HepG2 (cell line): ENCODE measurements around the gene KRT17. TPM values are rescaled to one million over a fixed set of nuclear protein-coding genes. Genes with fewer than 3 reads are reported as not detected.

Experiments
- AGO1 ChIP-seq: fragments of 200-400 bp; formaldehyde crosslinking; IDR thresholded peaks from 2 replicates; pipeline ENCODE4 v1.6.1; 2017; ENCODE audit warnings: mild to moderate bottlenecking, low read depth, low read length, moderate library complexity; ENCODE audit not compliant: poor library complexity, severe bottlenecking
- CBFB ChIP-seq: sonication (generic); formaldehyde crosslinking; IDR thresholded peaks from 2 replicates; pipeline ENCODE4 v1.4.0; 2020; ENCODE audit warnings: missing genetic modification reagents
- MED1 ChIP-seq: sonication (generic); formaldehyde crosslinking; IDR thresholded peaks from 2 replicates; pipeline ENCODE4 v1.4.0; 2020; ENCODE audit warnings: missing genetic modification reagents
- NFE2L1 ChIP-seq: sonication (generic); formaldehyde crosslinking; IDR thresholded peaks from 2 replicates; pipeline ENCODE4 v1.4.0; 2020; ENCODE audit warnings: missing genetic modification reagents, mild to moderate bottlenecking, borderline replicate concordance
- PHF21A ChIP-seq: sonication (generic); formaldehyde crosslinking; IDR thresholded peaks from 2 replicates; pipeline ENCODE4 v1.5.0; 2020; ENCODE audit warnings: mild to moderate bottlenecking, missing genetic modification reagents
- PHF8 ChIP-seq: sonication (generic); formaldehyde crosslinking; IDR thresholded peaks from 2 replicates; pipeline ENCODE4 v1.5.0; 2020; ENCODE audit warnings: missing genetic modification reagents
- TARDBP ChIP-seq: sonication (generic); formaldehyde crosslinking; IDR thresholded peaks from 2 replicates; pipeline ENCODE4 v1.8.0; 2022; ENCODE audit warnings: mild to moderate bottlenecking, missing genetic modification reagents
- TMF1 ChIP-seq: sonication (generic); formaldehyde crosslinking; IDR thresholded peaks from 2 replicates; pipeline ENCODE4 v1.8.1; 2022; ENCODE audit warnings: low read depth, missing genetic modification reagents
- U2AF2 ChIP-seq: fragments of 200-400 bp; formaldehyde crosslinking; IDR thresholded peaks from 2 replicates; pipeline ENCODE4 v1.6.1; 2017; ENCODE audit warnings: low read depth, mild to moderate bottlenecking, low read length
- ZNF350 ChIP-seq: sonication (generic); formaldehyde crosslinking; IDR thresholded peaks from 2 replicates; pipeline ENCODE4 v1.4.0; 2020; ENCODE audit warnings: mild to moderate bottlenecking, low read depth, missing genetic modification reagents, borderline replicate concordance
- ZNF782 ChIP-seq: sonication (generic); formaldehyde crosslinking; IDR thresholded peaks from 2 replicates; pipeline ENCODE4 v1.4.0; 2020; ENCODE audit warnings: missing genetic modification reagents, mild to moderate bottlenecking, borderline replicate concordance
- polyA plus RNA-seq, 8 experiments: library from polyadenylated mRNA; depleted of rRNA in 3 of 8; stranded (reverse) in 7 of 8; unstranded in 1 of 8; fragments of >200 nt; fragmentation: Illumina TruSeq in 4 of 8; extraction: Trizol in 4 of 8; gene quantifications; 2 replicates each; pipeline versions ENCODE4 v1.2.1 to v1.2.3, GENCODE V29; 2011 to 2016; ENCODE audit warnings: low read depth in 4 of 8, missing spikeins in 1 of 8, mixed read lengths in 1 of 8; ENCODE audit not compliant: insufficient read depth in 1 of 8
- total RNA-seq, 5 experiments: library from RNA; depleted of rRNA; stranded (reverse); fragments of >200 nt; fragmentation: Illumina TruSeq; extraction: Trizol; gene quantifications; 2 replicates each; pipeline ENCODE4 v1.2.3, GENCODE V29; 2016; ENCODE audit warnings: low read depth in 1 of 5
- TF ChIP-seq, protein P1 (sequence below): sonication (generic); formaldehyde crosslinking; IDR thresholded peaks from 2 replicates; pipeline ENCODE4 v1.4.0; 2020; ENCODE audit warnings: missing genetic modification reagents, borderline replicate concordance
- TF ChIP-seq, protein P2 (sequence below): sonication (generic); formaldehyde crosslinking; IDR thresholded peaks from 2 replicates; pipeline ENCODE4 v1.5.1; 2020; ENCODE audit warnings: missing genetic modification reagents, mild to moderate bottlenecking, borderline replicate concordance
- TF ChIP-seq, protein P3 (sequence below): IDR thresholded peaks from 2 replicates; pipeline ENCODE4 v1.6.1; 2016
- TF ChIP-seq, protein P4 (sequence below): sonication (generic); formaldehyde crosslinking; IDR thresholded peaks from 2 replicates; pipeline ENCODE4 v1.5.1; 2020; ENCODE audit warnings: mild to moderate bottlenecking, missing genetic modification reagents
- TF ChIP-seq, protein P5 (sequence below): sonication (generic); formaldehyde crosslinking; IDR thresholded peaks from 2 replicates; pipeline ENCODE4 v1.4.0; 2020; ENCODE audit warnings: missing genetic modification reagents, borderline replicate concordance

KRT17 gene
- total and polyA plus RNA-seq, 2 of the 13 experiments (the other 11 are each of a cell fraction or from before 2014, with no cell fraction given), result 0.38 to 0.82 TPM

DNA sequence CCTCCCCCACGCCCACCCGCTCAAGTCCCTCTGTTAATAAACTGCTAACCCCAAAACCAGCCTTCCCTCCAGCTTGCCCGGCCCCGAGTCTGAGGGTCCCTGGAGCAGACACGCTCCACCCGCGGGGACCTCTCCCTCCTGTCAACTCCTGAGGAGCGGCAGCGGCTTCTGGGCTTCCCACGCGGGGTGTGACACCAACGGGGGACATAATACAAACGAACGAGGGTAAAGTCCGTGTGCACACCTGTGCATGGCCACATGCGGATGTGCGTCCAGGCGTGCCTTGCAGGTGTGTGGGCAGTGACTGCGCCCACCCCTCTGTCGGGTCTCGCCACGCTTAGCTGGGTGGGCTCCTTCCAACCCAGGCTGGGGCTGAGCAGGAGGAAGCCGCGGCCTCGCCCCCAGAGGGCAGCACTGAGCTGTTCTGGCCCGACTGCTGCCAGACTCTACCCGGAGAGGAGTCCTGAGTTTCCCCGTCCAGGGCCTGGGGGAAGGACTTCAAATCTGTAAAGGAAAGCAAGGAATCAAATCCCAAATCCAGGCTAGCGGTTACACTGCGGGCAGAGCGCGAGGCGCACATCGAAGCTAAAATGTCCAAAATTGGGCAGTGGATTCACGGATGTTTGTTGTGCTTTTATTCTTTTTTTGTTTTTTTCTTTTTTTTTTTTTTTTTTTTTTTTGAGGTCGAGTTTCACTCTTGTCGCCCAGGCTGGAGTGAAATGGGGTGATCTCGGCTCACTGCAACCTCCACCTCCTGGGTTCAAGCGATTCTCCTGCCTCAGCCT is 24.2 kb upstream of the KRT17 start (continued):
- no peak for TF ChIP-seq TMF1
- no peak for TF ChIP-seq U2AF2
- TF ChIP-seq TARDBP (CRISPR knock-in tag), result peak; percentile 35; the same call in 1 of the 2 replicates
- TF ChIP-seq, protein P1, sequence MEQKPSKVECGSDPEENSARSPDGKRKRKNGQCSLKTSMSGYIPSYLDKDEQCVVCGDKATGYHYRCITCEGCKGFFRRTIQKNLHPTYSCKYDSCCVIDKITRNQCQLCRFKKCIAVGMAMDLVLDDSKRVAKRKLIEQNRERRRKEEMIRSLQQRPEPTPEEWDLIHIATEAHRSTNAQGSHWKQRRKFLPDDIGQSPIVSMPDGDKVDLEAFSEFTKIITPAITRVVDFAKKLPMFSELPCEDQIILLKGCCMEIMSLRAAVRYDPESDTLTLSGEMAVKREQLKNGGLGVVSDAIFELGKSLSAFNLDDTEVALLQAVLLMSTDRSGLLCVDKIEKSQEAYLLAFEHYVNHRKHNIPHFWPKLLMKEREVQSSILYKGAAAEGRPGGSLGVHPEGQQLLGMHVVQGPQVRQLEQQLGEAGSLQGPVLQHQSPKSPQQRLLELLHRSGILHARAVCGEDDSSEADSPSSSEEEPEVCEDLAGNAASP (CRISPR knock-in tag), result no peak
- TF ChIP-seq ZNF782 (CRISPR knock-in tag), result 0 out of 2 replicates have a peak, but pooled peaks have one; percentile 64
- TF ChIP-seq, protein P2, sequence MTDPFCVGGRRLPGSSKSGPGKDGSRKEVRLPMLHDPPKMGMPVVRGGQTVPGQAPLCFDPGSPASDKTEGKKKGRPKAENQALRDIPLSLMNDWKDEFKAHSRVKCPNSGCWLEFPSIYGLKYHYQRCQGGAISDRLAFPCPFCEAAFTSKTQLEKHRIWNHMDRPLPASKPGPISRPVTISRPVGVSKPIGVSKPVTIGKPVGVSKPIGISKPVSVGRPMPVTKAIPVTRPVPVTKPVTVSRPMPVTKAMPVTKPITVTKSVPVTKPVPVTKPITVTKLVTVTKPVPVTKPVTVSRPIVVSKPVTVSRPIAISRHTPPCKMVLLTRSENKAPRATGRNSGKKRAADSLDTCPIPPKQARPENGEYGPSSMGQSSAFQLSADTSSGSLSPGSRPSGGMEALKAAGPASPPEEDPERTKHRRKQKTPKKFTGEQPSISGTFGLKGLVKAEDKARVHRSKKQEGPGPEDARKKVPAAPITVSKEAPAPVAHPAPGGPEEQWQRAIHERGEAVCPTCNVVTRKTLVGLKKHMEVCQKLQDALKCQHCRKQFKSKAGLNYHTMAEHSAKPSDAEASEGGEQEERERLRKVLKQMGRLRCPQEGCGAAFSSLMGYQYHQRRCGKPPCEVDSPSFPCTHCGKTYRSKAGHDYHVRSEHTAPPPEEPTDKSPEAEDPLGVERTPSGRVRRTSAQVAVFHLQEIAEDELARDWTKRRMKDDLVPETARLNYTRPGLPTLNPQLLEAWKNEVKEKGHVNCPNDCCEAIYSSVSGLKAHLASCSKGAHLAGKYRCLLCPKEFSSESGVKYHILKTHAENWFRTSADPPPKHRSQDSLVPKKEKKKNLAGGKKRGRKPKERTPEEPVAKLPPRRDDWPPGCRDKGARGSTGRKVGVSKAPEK, result no peak
- peak; percentile 39; the same call in 1 of the 2 replicates for TF ChIP-seq PHF8 (CRISPR knock-in tag)
- TF ChIP-seq PHF21A (CRISPR knock-in tag), result peak; percentile 44; the same call in 1 of the 2 replicates
- TF ChIP-seq MED1 (CRISPR knock-in tag), result peak; percentile 19; the same call in 1 of the 2 replicates
- TF ChIP-seq NFE2L1 (CRISPR knock-in tag), result no peak
- peak; percentile 72; the same call in 1 of the 2 replicates for TF ChIP-seq ZNF350 (CRISPR knock-in tag)
- no peak for TF ChIP-seq CBFB (CRISPR knock-in tag)
- TF ChIP-seq, protein P3, sequence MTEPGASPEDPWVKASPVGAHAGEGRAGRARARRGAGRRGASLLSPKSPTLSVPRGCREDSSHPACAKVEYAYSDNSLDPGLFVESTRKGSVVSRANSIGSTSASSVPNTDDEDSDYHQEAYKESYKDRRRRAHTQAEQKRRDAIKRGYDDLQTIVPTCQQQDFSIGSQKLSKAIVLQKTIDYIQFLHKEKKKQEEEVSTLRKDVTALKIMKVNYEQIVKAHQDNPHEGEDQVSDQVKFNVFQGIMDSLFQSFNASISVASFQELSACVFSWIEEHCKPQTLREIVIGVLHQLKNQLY (CRISPR knock-in tag), result no peak
- TF ChIP-seq, protein P4, sequence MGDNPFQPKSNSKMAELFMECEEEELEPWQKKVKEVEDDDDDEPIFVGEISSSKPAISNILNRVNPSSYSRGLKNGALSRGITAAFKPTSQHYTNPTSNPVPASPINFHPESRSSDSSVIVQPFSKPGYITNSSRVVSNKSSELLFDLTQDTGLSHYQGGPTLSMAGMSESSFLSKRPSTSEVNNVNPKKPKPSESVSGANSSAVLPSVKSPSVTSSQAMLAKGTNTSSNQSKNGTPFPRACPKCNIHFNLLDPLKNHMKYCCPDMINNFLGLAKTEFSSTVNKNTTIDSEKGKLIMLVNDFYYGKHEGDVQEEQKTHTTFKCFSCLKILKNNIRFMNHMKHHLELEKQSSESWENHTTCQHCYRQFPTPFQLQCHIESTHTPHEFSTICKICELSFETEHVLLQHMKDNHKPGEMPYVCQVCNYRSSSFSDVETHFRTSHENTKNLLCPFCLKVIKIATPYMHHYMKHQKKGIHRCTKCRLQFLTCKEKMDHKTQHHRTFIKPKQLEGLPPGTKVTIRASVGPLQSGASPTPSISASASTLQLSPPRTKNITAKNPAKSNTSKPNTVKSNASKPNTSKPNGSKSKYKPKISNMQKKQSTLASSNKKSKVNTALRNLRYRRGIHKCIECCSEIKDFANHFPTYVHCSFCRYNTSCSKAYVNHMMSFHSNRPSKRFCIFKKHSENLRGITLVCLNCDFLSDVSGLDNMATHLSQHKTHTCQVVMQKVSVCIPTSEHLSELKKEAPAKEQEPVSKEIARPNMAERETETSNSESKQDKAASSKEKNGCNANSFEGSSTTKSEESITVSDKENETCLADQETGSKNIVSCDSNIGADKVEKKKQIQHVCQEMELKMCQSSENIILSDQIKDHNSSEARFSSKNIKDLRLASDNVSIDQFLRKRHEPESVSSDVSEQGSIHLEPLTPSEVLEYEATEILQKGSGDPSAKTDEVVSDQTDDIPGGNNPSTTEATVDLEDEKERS, result no peak
- TF ChIP-seq AGO1, result peak; percentile 45
- TF ChIP-seq, protein P5, sequence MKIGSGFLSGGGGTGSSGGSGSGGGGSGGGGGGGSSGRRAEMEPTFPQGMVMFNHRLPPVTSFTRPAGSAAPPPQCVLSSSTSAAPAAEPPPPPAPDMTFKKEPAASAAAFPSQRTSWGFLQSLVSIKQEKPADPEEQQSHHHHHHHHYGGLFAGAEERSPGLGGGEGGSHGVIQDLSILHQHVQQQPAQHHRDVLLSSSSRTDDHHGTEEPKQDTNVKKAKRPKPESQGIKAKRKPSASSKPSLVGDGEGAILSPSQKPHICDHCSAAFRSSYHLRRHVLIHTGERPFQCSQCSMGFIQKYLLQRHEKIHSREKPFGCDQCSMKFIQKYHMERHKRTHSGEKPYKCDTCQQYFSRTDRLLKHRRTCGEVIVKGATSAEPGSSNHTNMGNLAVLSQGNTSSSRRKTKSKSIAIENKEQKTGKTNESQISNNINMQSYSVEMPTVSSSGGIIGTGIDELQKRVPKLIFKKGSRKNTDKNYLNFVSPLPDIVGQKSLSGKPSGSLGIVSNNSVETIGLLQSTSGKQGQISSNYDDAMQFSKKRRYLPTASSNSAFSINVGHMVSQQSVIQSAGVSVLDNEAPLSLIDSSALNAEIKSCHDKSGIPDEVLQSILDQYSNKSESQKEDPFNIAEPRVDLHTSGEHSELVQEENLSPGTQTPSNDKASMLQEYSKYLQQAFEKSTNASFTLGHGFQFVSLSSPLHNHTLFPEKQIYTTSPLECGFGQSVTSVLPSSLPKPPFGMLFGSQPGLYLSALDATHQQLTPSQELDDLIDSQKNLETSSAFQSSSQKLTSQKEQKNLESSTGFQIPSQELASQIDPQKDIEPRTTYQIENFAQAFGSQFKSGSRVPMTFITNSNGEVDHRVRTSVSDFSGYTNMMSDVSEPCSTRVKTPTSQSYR (CRISPR knock-in tag), result peak; percentile 14; the same call in 1 of the 2 replicates
